GM21576 (cell line): ENCODE results near the gene ACSL1.
"Not testable (repeated sequence)": the region's sequence is repeated elsewhere in the genome, so short reads cannot be mapped to it uniquely, and the experiment has no call there.

Experiments
- ATAC-seq: cut with Tn5 transposase; IDR thresholded peaks from one replicate; pipeline ENCODE4 v1.9.1; 2021; ENCODE audit warnings: mild to moderate bottlenecking, moderate library complexity; ENCODE audit not compliant: unreplicated experiment

Gene ACSL1

DNA sequence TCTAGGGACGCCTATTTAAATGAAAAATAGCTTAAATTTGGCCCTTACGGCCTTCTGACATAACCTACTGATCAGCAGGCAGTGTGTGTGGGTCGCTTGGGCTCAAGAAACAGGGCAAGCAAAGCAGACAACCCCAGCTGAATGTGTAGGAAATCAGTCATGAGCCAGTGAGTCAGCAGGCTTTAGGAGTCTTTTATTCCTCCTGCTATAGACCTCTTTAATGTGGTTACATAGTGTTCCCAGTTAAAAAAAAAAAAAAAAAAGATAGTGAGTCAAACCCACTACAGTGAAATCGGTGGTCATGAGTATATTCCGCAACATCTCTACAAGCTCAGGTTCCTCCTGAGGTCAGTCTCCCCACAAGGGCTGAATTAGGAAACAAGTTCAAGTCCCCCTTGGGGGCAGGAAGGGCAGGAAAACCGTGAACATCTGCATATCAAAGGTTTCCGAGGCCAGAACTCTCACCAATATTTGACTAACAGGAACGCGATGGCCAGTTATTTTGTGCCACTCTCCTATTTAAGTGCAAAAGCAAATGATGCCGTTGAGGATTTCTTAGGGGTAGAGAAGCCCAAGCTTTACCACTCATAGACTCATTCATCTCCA, 32.7 kb downstream of the ACSL1 start:
- no peak for ATAC-seq

DNA sequence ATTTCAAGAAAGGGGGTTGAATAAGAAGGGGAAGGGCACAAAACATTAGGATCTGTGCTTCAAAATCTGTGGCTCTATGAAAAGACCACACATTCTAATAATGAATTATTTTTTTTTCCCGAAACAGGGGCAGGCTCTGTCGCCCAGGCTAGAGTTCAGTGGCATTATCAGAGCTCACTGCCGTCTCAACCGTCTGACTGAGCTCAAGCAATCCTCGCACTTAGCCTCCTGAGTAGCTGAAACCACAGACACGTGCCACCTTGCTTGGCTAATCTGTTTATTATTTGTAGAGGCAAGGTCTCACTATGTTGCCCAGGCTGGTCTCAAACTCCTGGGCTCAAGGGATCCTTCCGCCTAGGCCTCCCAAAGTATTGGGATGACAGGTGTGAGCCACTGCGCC, 33.4 kb downstream of the ACSL1 start:
- no peak for ATAC-seq

- ATAC-seq, result no peak
Measured at GRCh38 chr4:184790826-184791225, 34.9 kb downstream of the ACSL1 start.

DNA sequence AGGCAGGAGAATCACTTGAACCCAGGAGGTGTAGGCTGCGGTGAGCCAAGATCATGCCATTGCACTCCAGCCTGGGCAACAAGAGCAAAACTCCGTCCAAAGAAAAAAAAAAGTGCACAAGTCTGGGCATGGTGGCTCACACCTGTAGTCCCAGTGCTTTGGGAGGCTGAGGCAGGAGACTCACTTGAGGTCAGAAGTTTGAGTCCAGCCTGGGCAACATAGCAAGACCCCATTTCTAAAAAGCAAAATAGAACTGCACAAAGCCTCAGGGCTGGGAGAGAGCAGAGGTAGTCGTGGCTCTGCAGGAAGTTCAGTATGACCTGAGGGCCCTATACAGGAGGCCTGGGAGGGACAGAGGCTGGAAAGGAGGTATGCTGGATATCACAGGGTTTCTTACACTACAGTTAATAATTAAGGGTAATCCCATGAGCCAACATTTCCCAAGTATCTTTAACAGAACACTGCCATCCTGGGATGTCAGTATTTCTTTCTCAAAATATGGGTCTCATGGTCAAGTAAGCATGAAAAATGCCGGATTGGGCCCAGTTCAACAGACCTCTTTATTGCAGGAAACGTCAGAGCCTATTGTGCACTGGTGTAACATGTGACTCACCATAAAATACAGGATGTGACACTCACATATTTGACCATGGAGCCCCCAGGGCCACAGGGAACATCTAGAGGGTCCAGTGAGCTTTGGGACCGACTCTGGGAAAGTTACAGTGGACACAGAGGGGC, 37.8 kb downstream of the ACSL1 start:
- ATAC-seq, result no peak

GRCh38 chr4:184785813-184786212, 40.0 kb downstream of the ACSL1 start:
- ATAC-seq, result no peak

GRCh38 chr4:184784628-184785257, 41.0 kb downstream of the ACSL1 start:
- no peak for ATAC-seq

DNA sequence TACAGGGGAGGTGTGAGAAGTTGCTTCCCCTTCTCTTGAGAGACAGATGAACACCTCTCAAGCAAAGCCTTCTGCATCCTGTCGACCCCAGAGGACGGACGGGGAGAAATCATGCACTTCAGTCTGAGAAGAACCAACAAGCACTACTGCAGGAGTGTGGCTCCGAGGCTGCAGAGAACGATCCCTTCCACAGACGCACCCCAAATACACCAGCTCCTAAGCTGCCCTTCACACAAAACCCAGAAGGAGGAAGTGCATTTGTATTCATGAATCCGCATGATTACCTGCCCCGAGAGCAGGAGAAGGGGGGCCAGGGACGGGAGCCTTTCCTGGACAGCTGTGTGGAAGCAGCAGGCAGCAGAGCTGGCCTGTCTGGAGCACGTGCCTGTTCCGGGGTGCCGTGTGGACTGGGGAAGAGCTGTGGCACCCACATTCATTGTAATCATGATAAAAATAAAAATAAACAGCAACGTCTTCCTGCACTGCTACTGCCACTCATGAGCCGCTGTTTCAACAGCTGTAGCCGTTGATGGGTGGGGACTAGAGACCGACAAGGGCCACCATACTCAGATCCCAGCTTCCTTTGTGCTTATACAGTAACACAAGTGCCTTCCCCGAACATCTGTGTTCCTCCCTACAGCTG, 42.9 kb downstream of the ACSL1 start:
- no peak for ATAC-seq

GRCh38 chr4:184779160-184779559, 46.6 kb downstream of the ACSL1 start:
- not testable (repeated sequence) for ATAC-seq

GRCh38 chr4:184778325-184778724, 47.4 kb downstream of the ACSL1 start:
- ATAC-seq, result no peak

DNA sequence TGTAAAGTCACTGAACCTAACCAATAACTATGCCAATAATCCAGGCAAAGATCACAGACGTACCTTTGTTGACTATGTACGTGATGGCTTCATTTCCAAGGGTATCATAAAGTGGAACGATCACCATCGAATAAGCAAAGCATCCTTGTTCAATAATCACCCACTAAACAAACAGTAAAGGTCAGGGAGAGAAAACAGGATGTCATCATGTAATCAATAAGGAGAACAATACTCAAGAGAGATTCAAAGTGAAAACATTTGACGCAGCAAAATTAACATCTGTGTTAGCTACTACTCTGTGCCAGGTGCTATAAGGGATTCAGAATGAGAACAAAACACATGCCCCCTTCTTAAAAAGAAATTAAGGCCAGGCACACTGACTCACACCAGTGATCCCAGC, 48.9 kb downstream of the ACSL1 start:
- no peak for ATAC-seq

DNA sequence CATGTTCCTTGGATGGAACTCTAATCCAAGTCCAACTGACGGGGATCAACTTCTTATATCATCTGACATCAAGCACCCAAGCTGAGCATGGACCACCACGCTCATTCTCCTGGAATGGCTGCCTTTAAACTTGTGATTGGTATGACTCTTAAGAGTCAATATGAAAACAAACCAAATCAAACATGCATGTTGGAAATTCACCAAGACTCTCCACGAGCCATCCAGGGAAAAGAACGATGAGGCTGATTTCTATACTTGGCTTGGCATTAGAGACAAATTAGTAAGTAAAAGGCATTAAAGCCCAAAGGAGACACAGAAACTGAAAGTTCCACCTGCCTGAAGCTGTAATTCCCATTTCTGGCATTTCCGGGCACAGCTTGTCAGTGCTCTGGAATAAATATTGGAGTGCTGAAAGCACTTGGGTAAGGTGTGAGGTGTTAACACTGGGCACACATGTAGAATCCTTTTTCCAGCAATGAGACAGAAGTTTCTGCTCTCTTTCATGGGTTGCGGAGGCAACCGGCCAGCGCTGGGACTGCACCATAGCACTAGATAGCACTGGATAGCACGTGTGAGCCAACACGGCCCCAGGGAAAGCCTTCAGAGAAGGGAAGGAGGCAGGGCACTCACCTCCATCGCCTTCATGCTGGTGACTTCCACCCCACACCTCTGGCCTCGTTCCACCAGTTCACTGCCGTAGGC, 49.8 kb downstream of the ACSL1 start:
- no peak for ATAC-seq

- ATAC-seq, result no peak
Measured at GRCh38 chr4:184774152-184774551, 51.6 kb downstream of the ACSL1 start.

DNA sequence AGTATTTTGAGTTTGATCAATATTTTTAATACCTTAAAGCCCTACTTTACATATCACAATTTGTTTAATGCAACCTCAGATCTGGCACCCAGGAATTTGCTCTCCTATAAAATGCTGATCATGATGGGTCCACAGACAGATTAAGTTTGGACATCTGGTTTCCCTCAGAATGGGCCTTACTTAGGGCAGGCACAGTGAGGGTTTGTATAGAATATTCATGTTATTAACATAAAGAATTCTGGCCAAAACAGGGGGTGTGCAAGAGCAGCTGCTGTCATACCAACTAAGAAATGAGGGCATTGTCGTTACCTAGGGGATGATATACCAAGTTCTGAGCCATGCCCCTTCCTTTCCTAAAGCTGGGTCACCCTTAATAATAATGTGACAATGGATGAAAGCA, 54.4 kb downstream of the ACSL1 start:
- no peak for ATAC-seq

GRCh38 chr4:184769141-184769765, 56.5 kb downstream of the ACSL1 start:
- no peak for ATAC-seq

DNA sequence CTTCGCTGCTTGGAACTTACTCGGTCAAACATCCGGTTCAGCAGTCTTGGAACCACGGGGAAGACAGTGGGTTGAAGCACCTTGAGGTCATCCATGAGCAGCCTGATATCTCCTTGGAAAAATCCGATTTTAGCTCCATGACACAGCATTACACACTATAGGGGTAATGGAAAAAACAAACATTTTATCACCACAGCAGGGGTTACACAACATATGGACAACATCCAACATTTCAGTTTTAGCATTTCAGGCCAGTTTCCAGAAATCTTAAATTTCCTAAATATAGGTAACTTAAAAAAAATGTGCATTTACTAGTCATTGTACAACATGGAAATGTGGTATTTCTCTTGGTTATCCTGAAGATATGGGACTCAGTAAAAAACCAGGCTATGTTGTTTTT, 57.5 kb downstream of the ACSL1 start:
- no peak for ATAC-seq

DNA sequence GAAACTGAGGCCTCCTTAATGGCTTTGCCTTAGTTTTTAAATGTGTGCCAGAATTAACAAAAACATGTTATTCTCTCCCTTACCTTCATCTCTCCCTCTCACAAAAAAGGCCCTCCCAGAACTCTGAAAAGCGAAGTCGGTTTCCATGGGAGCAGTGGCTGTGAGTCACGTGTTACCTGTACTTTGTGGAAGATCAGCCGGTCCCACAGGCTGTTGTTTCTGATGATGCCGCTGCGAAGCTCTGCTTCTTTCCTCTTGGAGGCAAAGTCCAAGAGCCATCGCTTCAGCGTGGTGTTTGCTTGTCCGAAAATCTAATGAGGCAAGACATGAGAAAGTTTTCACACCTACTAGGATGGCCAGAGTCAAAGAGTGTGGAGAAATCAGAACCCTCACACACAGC, 59.3 kb downstream of the ACSL1 start:
- no peak for ATAC-seq

DNA sequence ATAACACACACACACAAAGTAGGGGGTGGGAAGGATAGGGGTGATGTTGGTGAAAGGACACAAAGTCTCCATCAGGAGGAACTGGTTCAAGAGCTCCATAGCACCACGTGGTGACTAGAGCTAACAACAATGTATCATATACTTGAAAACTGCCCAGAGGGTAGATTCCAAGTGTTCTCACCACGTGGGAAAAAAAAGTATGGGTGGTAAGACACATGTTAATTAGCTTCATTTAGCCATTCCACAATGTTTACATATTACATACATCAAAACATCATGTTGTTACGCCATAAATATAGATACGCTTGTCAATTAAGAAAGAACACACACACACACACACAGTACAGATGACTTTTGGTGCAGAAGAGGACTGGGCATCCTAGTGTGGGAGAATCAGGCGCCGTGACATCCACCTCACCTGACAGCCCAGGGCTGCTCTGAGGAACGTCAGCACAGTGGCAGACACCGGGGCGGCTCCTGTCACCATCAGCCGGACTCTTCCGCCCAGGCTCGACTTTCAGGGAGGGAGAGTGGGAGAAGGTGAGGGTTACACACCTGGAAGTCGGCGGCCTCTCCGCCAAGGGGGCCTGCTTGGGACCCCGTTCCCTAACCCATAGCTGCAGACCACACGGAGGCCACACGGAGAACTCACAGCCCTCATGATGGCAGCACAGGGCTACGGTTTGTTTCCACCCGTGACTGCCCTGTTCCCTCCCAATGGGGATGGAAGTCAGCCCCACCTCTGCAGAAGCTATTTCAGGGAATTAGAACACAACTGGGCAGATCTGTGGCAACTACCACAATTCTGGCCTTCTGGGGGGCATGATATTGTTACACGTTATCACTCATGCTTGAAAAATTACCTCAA, 60.1 kb downstream of the ACSL1 start:
- ATAC-seq, result no peak

GRCh38 chr4:184764601-184765000, 61.2 kb downstream of the ACSL1 start:
- no peak for ATAC-seq

DNA sequence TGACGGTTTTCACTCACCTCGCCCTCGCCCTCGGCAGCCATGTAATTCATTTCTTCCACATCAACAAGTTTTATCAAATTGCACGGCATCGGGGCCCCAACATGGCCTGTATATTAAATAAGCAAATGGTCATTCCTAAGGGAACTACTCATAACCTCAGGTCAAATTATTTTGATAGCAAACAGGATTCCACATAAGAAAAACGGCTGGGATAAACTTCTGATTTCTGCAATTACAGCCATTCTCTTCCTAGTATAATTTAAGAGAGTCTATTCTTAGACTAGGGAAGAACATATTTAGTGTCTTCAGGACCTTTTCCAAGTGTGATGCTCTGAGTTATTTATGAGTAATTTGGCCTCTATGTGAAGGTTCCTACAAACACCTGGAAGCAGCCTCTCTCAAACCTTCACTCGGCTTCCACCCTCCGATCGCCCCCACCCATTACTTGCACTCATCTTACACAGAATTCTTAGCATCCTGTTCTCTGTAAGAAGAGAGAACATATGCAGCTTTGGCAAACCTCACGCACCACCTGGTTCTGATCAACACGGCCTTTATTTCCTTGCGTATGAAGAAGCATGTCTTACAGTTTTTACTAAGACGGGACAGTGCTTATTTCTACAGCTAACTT, 62.5 kb downstream of the ACSL1 start:
- no peak for ATAC-seq
